Muscle layer of duodenum (tissue), 2 donors: ENCODE measurements around the gene IFI27L2.
A peak's percentile ranks its signal among the peaks of the same experiment; 100 is the strongest.

Source experiments
- H3K27ac ChIP-seq: one replicate; pipeline ENCODE4 v1.7.0; 2013; ENCODE audit warnings: mild to moderate bottlenecking, low read length
- H3K27me3 ChIP-seq: one replicate; pipeline ENCODE4 v1.7.0; 2013; ENCODE audit warnings: low read depth, mild to moderate bottlenecking, control low read depth, low read length
- H3K36me3 ChIP-seq, 2 donors: one replicate each; pipeline ENCODE4 v1.7.0; 2013; ENCODE audit warnings: low read length in 2 of 2, control low read depth in 1 of 2, mild to moderate bottlenecking in 1 of 2; ENCODE audit not compliant: insufficient read depth in 2 of 2, control insufficient read depth in 1 of 2
- H3K4me1 ChIP-seq, 2 donors: one replicate each; pipeline ENCODE4 v1.7.0; 2013; ENCODE audit warnings: low read length in 2 of 2, mild to moderate bottlenecking in 2 of 2, control low read depth in 1 of 2, moderate library complexity in 1 of 2; ENCODE audit not compliant: insufficient read depth in 2 of 2, control insufficient read depth in 1 of 2
- H3K4me3 ChIP-seq, 2 donors: one replicate each; pipeline ENCODE4 v1.7.0; 2013; ENCODE audit warnings: low read length in 2 of 2, low read depth in 1 of 2, mild to moderate bottlenecking in 1 of 2
- H3K9me3 ChIP-seq, 2 donors: one replicate each; pipeline ENCODE4 v1.7.0; 2013; ENCODE audit warnings: low read length in 2 of 2, control low read depth in 1 of 2, mild to moderate bottlenecking in 1 of 2; ENCODE audit not compliant: control insufficient read depth in 1 of 2
- donor health status: healthy.

IFI27L2 gene, protein sequence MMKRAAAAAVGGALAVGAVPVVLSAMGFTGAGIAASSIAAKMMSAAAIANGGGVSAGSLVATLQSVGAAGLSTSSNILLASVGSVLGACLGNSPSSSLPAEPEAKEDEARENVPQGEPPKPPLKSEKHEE

DNA sequence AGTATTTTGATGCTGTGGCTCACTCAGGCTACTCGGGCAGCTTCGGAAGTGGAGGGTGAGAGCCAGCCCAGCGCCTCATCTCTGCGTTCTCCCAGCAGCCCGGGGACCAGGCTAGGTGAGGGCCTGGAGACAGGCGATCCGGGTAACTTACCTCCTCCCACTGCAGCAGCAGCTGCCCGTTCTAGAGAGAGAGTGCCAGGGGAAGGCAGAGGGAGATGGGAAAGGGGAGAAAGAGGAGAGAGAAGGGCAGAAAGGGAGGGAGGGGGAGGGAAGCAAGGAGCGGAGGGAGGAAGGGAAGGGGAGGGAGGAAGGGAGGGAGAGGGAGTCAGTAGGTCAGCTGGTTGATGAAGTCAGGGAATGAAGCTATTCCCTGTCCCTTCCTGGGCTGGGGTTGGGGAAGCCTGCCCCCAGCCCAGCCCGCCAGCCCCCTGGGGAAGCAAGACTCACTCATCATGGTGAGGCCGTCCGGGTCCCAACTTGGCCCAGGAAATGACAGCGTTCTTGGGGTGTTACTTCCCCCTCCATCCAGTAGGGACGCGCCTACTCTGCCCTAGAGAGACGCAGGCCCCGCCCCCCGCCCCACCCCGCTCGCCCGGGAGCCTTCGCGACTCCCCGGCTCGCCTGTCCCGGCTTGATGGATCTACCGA lies at the start of gene IFI27L2:
Gene IFI27L2, minus strand, starts transcription at position 494 of the 647 bp plus-strand sequence. Its CDS starts 40 bp downstream, at position 454.
- no peaks in the 10 kb centered on the region for H3K27me3 ChIP-seq
- H3K36me3 ChIP-seq = peaks cover 0 to 4% of the 10 kb centered on the region in 2 donors
- peak within 1 kb of the TSS; percentile 61 to 76 for H3K4me3 ChIP-seq
- peak within 1 kb of the TSS; percentile 61 for H3K27ac ChIP-seq
- H3K4me1 ChIP-seq = peaks cover 6 to 16% of the 10 kb centered on the region in 2 donors
- no peaks in the 10 kb centered on the region for H3K9me3 ChIP-seq

DNA sequence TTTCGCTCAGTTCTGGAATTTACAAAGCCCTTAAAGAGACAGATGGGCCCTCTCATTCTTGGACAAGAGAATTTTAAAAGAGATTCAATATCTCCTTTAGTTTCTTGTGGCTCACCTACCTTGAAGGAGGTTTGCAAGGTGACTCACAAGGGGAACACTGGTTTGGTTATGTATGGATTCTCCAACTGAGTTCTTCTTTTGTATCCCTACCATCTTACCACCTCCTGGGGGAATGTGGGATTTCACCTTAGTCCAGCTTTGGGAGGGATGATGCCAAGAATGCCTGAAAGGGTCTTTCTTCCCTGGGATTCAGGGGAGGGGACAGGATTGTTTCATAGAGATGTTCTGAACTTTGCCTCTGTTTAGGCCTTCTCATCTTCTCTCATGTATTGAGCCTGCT lies 48.4 kb upstream of the IFI27L2 start:
- peaks cover 17% of the 10 kb centered on the region for H3K27me3 ChIP-seq
- H3K9me3 ChIP-seq = no peaks in the 10 kb centered on the region
- no peaks in the 10 kb centered on the region for H3K36me3 ChIP-seq
- H3K4me3 ChIP-seq = no peak overlapping the region
- peaks cover 0 to 19% of the 10 kb centered on the region in 2 donors for H3K4me1 ChIP-seq
- no peak overlapping the region for H3K27ac ChIP-seq

- no peak overlapping the region for H3K27ac ChIP-seq
- no peaks in the 10 kb centered on the region for H3K36me3 ChIP-seq
Observed at GRCh38 chr14:94176808-94177207, 47.4 kb upstream of the IFI27L2 start.

DNA sequence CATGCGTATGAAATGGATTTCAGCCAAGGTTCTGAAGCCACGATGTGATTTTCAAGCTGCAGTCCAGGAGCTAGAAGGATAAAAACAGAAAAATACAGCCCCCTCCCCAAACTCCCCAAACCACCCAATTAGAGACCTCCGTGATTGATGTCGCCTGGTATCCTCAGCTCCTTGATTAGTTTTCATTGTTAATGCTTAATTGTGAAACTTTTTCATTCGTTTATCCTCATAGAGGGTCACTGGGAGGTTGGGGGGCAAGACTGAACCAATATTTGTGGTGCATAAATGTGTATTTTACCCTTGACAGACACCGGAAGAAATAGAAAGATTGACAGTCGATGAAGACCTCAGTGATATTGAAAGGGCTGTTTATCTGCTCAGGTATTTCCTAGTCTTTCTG lies 46.3 kb upstream of the IFI27L2 start:
- H3K4me3 ChIP-seq = peak overlapping the region in 1 of 2 donors; percentile 70
- peaks cover 17% of the 10 kb centered on the region for H3K27me3 ChIP-seq
- H3K27ac ChIP-seq = no peak overlapping the region

More at GRCh38 chr14:94176808-94177207, 47.4 kb upstream of the IFI27L2 start:
- Histone ChIP-seq H3K9me3 (no peaks in the 10 kb centered on the region), H3K27me3 (peaks cover 17% of the 10 kb centered on the region), H3K4me3 (no peak overlapping the region), H3K4me1 (peaks cover 0 to 19% of the 10 kb centered on the region in 2 donors)

GRCh38 chr14:94175011-94175745 lies 45.8 kb upstream of the IFI27L2 start:
- H3K36me3 ChIP-seq = no peaks in the 10 kb centered on the region
- H3K27ac ChIP-seq = no peak overlapping the region
- peak overlapping the region in 1 of 2 donors; percentile 70 for H3K4me3 ChIP-seq
- H3K27me3 ChIP-seq = peaks cover 17% of the 10 kb centered on the region
- no peaks in the 10 kb centered on the region for H3K9me3 ChIP-seq
- peaks cover 0 to 19% of the 10 kb centered on the region in 2 donors for H3K4me1 ChIP-seq

More for the DNA sequence above, 46.3 kb upstream of the IFI27L2 start:
- no peaks in the 10 kb centered on the region for H3K36me3 ChIP-seq
- no peaks in the 10 kb centered on the region for H3K9me3 ChIP-seq
- peaks cover 0 to 19% of the 10 kb centered on the region in 2 donors for H3K4me1 ChIP-seq

DNA sequence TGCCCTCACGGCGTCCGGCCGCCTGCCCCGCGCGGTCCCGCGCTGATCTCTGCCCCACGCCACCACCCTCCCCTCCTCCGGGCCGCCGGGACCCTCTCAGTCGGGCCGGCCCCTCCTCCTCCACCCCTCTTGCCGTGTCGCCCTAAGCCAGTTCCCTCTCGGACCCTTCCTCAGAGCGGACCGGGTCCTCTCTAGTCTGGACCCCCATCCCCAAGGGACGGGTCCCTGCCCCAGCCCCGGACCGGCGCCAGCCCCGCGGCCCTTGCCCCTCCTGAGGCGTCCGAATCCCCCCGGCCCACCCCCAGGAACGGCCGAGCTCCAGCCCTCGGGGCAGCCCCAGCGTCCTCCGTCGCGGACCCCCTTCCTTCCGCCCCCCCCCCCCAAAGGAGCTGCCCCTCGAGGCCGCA lies 45.2 kb upstream of the IFI27L2 start:
- Histone ChIP-seq H3K36me3 (no peaks in the 10 kb centered on the region), H3K27ac (no peak overlapping the region), H3K27me3 (peaks cover 14% of the 10 kb centered on the region), H3K4me3 (peak overlapping the region in 1 of 2 donors; percentile 70), H3K4me1 (peaks cover 0 to 19% of the 10 kb centered on the region in 2 donors), H3K9me3 (no peaks in the 10 kb centered on the region)

GRCh38 chr14:94173885-94174603 lies 44.6 kb upstream of the IFI27L2 start, which contains the start of gene PPP4R4:
TSS of gene PPP4R4 (plus strand) at chr14:94174322. CDS start at chr14:94174466, 144 bp downstream.
- Histone ChIP-seq H3K4me3 (peak within 1 kb of the TSS; percentile 43 to 70), H3K27ac (no peak within 1 kb of the TSS), H3K27me3 (peaks cover 14% of the 10 kb centered on the region), H3K4me1 (peaks cover 0 to 19% of the 10 kb centered on the region in 2 donors), H3K9me3 (no peaks in the 10 kb centered on the region), H3K36me3 (no peaks in the 10 kb centered on the region)

- H3K4me3 ChIP-seq = peak overlapping the region; percentile 43 to 61
- no peaks in the 10 kb centered on the region for H3K9me3 ChIP-seq
- no peak overlapping the region for H3K27ac ChIP-seq
- H3K27me3 ChIP-seq = peaks cover 14% of the 10 kb centered on the region
- H3K36me3 ChIP-seq = no peaks in the 10 kb centered on the region
- H3K4me1 ChIP-seq = peaks cover 0 to 19% of the 10 kb centered on the region in 2 donors
Observed at GRCh38 chr14:94173471-94173884, 44.1 kb upstream of the IFI27L2 start.

GRCh38 chr14:94172545-94172944 lies 43.1 kb upstream of the IFI27L2 start:
- Histone ChIP-seq H3K4me1 (peaks cover 0 to 19% of the 10 kb centered on the region in 2 donors), H3K9me3 (no peaks in the 10 kb centered on the region), H3K27me3 (peaks cover 14% of the 10 kb centered on the region), H3K27ac (no peak overlapping the region), H3K4me3 (no peak overlapping the region), H3K36me3 (no peaks in the 10 kb centered on the region)

GRCh38 chr14:94171208-94171607 lies 41.8 kb upstream of the IFI27L2 start:
- H3K27me3 ChIP-seq = peaks cover 12% of the 10 kb centered on the region

DNA sequence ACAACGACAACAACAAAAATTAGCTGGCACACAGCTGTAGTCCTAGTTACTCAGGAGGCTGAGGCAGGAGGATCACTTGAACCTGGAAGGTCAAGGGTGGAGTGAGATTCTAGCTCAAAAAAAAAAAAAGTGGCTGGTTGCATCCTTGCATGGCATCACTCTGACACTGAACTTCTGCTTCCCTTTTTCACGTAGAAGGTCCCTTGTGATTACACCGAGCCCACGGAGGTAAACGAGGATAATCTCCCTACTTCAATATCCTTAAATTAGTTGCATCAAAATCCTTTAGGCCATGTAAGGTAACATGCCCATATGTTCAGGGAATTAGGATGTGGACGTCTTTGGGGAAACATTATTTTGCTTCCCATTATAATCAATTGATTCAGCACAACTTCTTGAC lies 40.7 kb upstream of the IFI27L2 start:
- Histone ChIP-seq H3K4me1 (peaks cover 0 to 14% of the 10 kb centered on the region in 2 donors), H3K27ac (no peak overlapping the region), H3K27me3 (peaks cover 2% of the 10 kb centered on the region), H3K36me3 (no peaks in the 10 kb centered on the region), H3K9me3 (no peaks in the 10 kb centered on the region), H3K4me3 (no peak overlapping the region)

More at GRCh38 chr14:94171208-94171607, 41.8 kb upstream of the IFI27L2 start:
- peaks cover 0 to 19% of the 10 kb centered on the region in 2 donors for H3K4me1 ChIP-seq
- no peaks in the 10 kb centered on the region for H3K36me3 ChIP-seq
- no peak overlapping the region for H3K27ac ChIP-seq
- no peaks in the 10 kb centered on the region for H3K9me3 ChIP-seq
- no peak overlapping the region for H3K4me3 ChIP-seq
